Measurements from ENCODE around the gene BMP6. TPM values are rescaled to one million over a fixed set of nuclear protein-coding genes. Genes with fewer than 3 reads are reported as not detected.

BMP6 gene
- total RNA-seq, 1 donor from 2014 or later, result 6.6 TPM

GRCh38 chr6:7819431-7820015, 93.6 kb downstream of the BMP6 start:
- no peak for ATAC-seq
- H3K36me3 ChIP-seq, result no peaks in the 10 kb centered on the region
- no peak for DNase-seq
- no peaks in the 10 kb centered on the region for H3K4me1 ChIP-seq
- H3K27me3 ChIP-seq (ENCODE audit: low read depth), result no peaks in the 10 kb centered on the region
- H3K9me3 ChIP-seq, result no peaks in the 10 kb centered on the region
- intact Hi-C loops (cut with DNase I), result no loop called here
- H3K4me3 ChIP-seq, result no peak overlapping the region
- TF ChIP-seq CTCF (IDR thresholded peaks at IDR 0.05), result no peak
- no peak overlapping the region for H3K27ac ChIP-seq

DNA sequence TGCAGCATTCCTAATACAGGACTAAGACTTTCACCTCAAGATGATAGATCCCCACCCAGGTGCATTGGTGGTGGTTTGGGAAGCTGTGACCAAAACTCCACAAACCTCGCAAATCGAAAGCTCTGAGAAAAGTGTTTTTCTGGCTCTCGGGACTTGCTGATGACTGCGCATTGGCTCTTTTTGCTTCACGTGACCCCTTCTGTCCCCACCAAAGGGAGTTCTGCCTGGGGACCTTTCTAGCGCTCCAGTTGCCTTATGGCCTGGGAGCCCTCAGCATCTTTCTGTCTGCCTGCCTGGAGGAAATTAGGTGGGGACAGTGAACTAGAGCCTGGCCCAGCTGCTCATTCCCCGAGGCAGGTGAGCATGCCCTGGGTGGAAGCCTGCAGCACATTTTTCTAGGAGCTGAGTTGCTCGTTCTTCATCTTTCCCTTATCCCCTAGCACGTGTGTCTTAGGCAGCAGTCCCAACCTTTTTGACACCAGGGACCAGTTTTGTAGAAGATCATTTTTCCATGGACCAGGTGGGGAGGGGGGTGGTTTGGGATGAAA, 94.5 kb downstream of the BMP6 start:
- H3K27ac ChIP-seq, result no peak overlapping the region
- H3K4me3 ChIP-seq, result no peak overlapping the region
- no peaks in the 10 kb centered on the region for H3K4me1 ChIP-seq
- no peaks in the 10 kb centered on the region for H3K27me3 ChIP-seq (ENCODE audit: low read depth)
- no peaks in the 10 kb centered on the region for H3K9me3 ChIP-seq
- ATAC-seq, result no peak
- no peak for TF ChIP-seq CTCF (IDR thresholded peaks at IDR 0.05)
- intact Hi-C loops (cut with DNase I), result no loop called here
- no peaks in the 10 kb centered on the region for H3K36me3 ChIP-seq
- no peak for DNase-seq

GRCh38 chr6:7821426-7821825, 95.5 kb downstream of the BMP6 start:
- no peaks in the 10 kb centered on the region for H3K9me3 ChIP-seq
- no peak for TF ChIP-seq CTCF (IDR thresholded peaks at IDR 0.05)
- DNase-seq (no peak), ATAC-seq (no peak)
- intact Hi-C loops (cut with DNase I), result no loop called here
- H3K36me3 ChIP-seq, result no peaks in the 10 kb centered on the region
- no peak overlapping the region for H3K27ac ChIP-seq
- no peaks in the 10 kb centered on the region for H3K27me3 ChIP-seq (ENCODE audit: low read depth)
- H3K4me1 ChIP-seq, result no peaks in the 10 kb centered on the region
- H3K4me3 ChIP-seq, result no peak overlapping the region

GRCh38 chr6:7823552-7823951, 97.7 kb downstream of the BMP6 start:
- Histone ChIP-seq H3K4me1 (peaks cover 6% of the 10 kb centered on the region), H3K27me3 (ENCODE audit: low read depth) (no peaks in the 10 kb centered on the region), H3K4me3 (no peak overlapping the region), H3K9me3 (no peaks in the 10 kb centered on the region), H3K27ac (no peak overlapping the region), H3K36me3 (no peaks in the 10 kb centered on the region)
- no peak for DNase-seq
- intact Hi-C loops (cut with DNase I), result no loop called here
- ATAC-seq, result no peak
- TF ChIP-seq CTCF (IDR thresholded peaks at IDR 0.05), result no peak

- intact Hi-C loops (cut with DNase I), result no loop called here
- Histone ChIP-seq H3K27ac (no peak overlapping the region), H3K4me1 (peaks cover 6% of the 10 kb centered on the region), H3K4me3 (no peak overlapping the region), H3K27me3 (ENCODE audit: low read depth) (no peaks in the 10 kb centered on the region), H3K36me3 (no peaks in the 10 kb centered on the region), H3K9me3 (no peaks in the 10 kb centered on the region)
- ATAC-seq (no peak), DNase-seq (no peak)
- no peak for TF ChIP-seq CTCF (IDR thresholded peaks at IDR 0.05)
These were observed 100.1 kb downstream of the BMP6 start for GRCh38 chr6:7825986-7826385.
